Mammary epithelial cell (primary cell): ENCODE measurements around the gene NFAT5.

Experiments
- EZH2 ChIP-seq: IDR thresholded peaks from 2 replicates; pipeline ENCODE4 v1.6.1; 2012; ENCODE audit warnings: low read length, inconsistent platforms, borderline replicate concordance
- TF ChIP-seq, protein P1 (sequence below), 2 donors: IDR thresholded peaks in 1 of 2; conservative IDR thresholded peaks in 1 of 2; 2 replicates each; pipeline ENCODE4 v1.5.1; 2011 to 2012; ENCODE audit warnings: inconsistent platforms in 2 of 2, low read length in 2 of 2, mild to moderate bottlenecking in 2 of 2, control low read depth in 1 of 2, low read depth in 1 of 2; ENCODE audit not compliant: insufficient read depth in 1 of 2; ENCODE audit errors: extremely low read depth in 1 of 2

GRCh38 chr16:69647020-69647419 is 81.3 kb downstream of the NFAT5 start:
- TF ChIP-seq, protein P1, sequence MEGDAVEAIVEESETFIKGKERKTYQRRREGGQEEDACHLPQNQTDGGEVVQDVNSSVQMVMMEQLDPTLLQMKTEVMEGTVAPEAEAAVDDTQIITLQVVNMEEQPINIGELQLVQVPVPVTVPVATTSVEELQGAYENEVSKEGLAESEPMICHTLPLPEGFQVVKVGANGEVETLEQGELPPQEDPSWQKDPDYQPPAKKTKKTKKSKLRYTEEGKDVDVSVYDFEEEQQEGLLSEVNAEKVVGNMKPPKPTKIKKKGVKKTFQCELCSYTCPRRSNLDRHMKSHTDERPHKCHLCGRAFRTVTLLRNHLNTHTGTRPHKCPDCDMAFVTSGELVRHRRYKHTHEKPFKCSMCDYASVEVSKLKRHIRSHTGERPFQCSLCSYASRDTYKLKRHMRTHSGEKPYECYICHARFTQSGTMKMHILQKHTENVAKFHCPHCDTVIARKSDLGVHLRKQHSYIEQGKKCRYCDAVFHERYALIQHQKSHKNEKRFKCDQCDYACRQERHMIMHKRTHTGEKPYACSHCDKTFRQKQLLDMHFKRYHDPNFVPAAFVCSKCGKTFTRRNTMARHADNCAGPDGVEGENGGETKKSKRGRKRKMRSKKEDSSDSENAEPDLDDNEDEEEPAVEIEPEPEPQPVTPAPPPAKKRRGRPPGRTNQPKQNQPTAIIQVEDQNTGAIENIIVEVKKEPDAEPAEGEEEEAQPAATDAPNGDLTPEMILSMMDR (conservative IDR thresholded peaks at IDR 0.05 in 1 of 2, IDR thresholded peaks at IDR 0.05 in 1 of 2; ENCODE audit: extremely low read depth in 1 of 2, insufficient read depth in 1 of 2, low read depth in 1 of 2, low read length in 2 of 2) = no peak
- no peak for TF ChIP-seq EZH2
